SK-N-SH treated with all-trans-retinoic acid at 6 μM for 48 hours (cell line): ENCODE measurements around the gene CXCR5.

ENCODE experiments used
- ATAC-seq: fragments of 200-7000 bp; cut with Tn5 transposase; 3 replicates; pipeline ENCODE4 v1.9.1; 2020; ENCODE audit warnings: mild to moderate bottlenecking, moderate library complexity
- BACH2 ChIP-seq: fragments of 250-450 bp; sonication (Bioruptor Pico); IDR thresholded peaks from 2 replicates; pipeline ENCODE4 v1.9.0; 2021; ENCODE audit warnings: mild to moderate bottlenecking, borderline replicate concordance
- CSDC2 ChIP-seq: fragments of 250-450 bp; sonication (Bioruptor Pico); IDR thresholded peaks from 2 replicates; pipeline ENCODE4 v1.5.0; 2020; ENCODE audit warnings: mild to moderate bottlenecking, moderate library complexity
- ESRRG ChIP-seq: fragments of 250-450 bp; sonication (Bioruptor Pico); IDR thresholded peaks from 2 replicates; pipeline ENCODE4 v1.6.1; 2021; ENCODE audit warnings: mild to moderate bottlenecking
- GLIS3 ChIP-seq: fragments of 250-450 bp; sonication (Bioruptor Pico); IDR thresholded peaks from 2 replicates; pipeline ENCODE4 v1.5.0; 2020; ENCODE audit warnings: mild to moderate bottlenecking, moderate library complexity
- ISL1 ChIP-seq: fragments of 250-450 bp; sonication (Bioruptor Pico); IDR thresholded peaks from 2 replicates; pipeline ENCODE4 v2.1.2; 2022; ENCODE audit warnings: mild to moderate bottlenecking, moderate library complexity
- OSR1 ChIP-seq: fragments of 250-450 bp; sonication (Bioruptor Pico); IDR thresholded peaks from 2 replicates; pipeline ENCODE4 v1.8.0; 2022; ENCODE audit warnings: moderate library complexity, mild to moderate bottlenecking, inconsistent platforms
- PPARA ChIP-seq: fragments of 250-450 bp; sonication (Bioruptor Pico); IDR thresholded peaks from 2 replicates; pipeline ENCODE4 v1.5.0; 2020; ENCODE audit warnings: mild to moderate bottlenecking, borderline replicate concordance
- RARB ChIP-seq: fragments of 250-450 bp; sonication (Bioruptor Pico); IDR thresholded peaks from 2 replicates; pipeline ENCODE4 v1.8.0; 2021; ENCODE audit warnings: mild to moderate bottlenecking, moderate library complexity
- TCF4 ChIP-seq: fragments of 250-450 bp; sonication (Bioruptor Pico); IDR thresholded peaks from 2 replicates; pipeline ENCODE4 v1.8.0; 2021; ENCODE audit warnings: mild to moderate bottlenecking, moderate library complexity, borderline replicate concordance
- ZC3H10 ChIP-seq: fragments of 250-450 bp; sonication (Bioruptor Pico); IDR thresholded peaks from 2 replicates; pipeline ENCODE4 v1.5.1; 2021; ENCODE audit warnings: mild to moderate bottlenecking, moderate library complexity
- ZFP3 ChIP-seq: fragments of 250-450 bp; sonication (Bioruptor Pico); IDR thresholded peaks from 2 replicates; pipeline ENCODE4 v1.5.0; 2020; ENCODE audit warnings: mild to moderate bottlenecking, moderate library complexity
- ZFP30 ChIP-seq: fragments of 450-650 bp; formaldehyde crosslinking; IDR thresholded peaks from 2 replicates; pipeline ENCODE4 v1.5.0; 2022; ENCODE audit warnings: mild to moderate bottlenecking, moderate library complexity
- ZNF565 ChIP-seq: fragments of 450-650 bp; formaldehyde crosslinking; conservative IDR thresholded peaks from 2 replicates; pipeline ENCODE4 v1.5.0; 2020; ENCODE audit warnings: low read depth, mild to moderate bottlenecking, moderate library complexity
- ZNF70 ChIP-seq: fragments of 450-650 bp; formaldehyde crosslinking; IDR thresholded peaks from 2 replicates; pipeline ENCODE4 v1.5.0; 2020; ENCODE audit warnings: mild to moderate bottlenecking, moderate library complexity
- ZNF8 ChIP-seq: fragments of 450-650 bp; formaldehyde crosslinking; IDR thresholded peaks from 2 replicates; pipeline ENCODE4 v1.5.0; 2020; ENCODE audit warnings: mild to moderate bottlenecking, moderate library complexity
- TF ChIP-seq, protein P1 (sequence below): fragments of 250-450 bp; sonication (Bioruptor Pico); IDR thresholded peaks from 2 replicates; pipeline ENCODE4 v1.5.0; 2020; ENCODE audit warnings: mild to moderate bottlenecking, moderate library complexity
- TF ChIP-seq, protein P2 (sequence below): fragments of 250-450 bp; sonication (Bioruptor Pico); IDR thresholded peaks from 2 replicates; pipeline ENCODE4 v1.5.1; 2020; ENCODE audit warnings: low read depth, mild to moderate bottlenecking, moderate library complexity
- TF ChIP-seq, protein P3 (sequence below): fragments of 250-450 bp; sonication (Bioruptor Pico); IDR thresholded peaks from 2 replicates; pipeline ENCODE4 v1.5.1; 2021; ENCODE audit warnings: mild to moderate bottlenecking, moderate library complexity
- TF ChIP-seq, protein P4 (sequence below): fragments of 250-450 bp; sonication (Bioruptor Pico); IDR thresholded peaks from 2 replicates; pipeline ENCODE4 v1.8.0; 2021; ENCODE audit warnings: low read depth, mild to moderate bottlenecking, moderate library complexity, borderline replicate concordance
- TF ChIP-seq, protein P5 (sequence below): fragments of 250-450 bp; sonication (Bioruptor Pico); IDR thresholded peaks from 2 replicates; pipeline ENCODE4 v1.8.0; 2020; ENCODE audit warnings: mild to moderate bottlenecking, moderate library complexity, borderline replicate concordance

CXCR5 gene

DNA sequence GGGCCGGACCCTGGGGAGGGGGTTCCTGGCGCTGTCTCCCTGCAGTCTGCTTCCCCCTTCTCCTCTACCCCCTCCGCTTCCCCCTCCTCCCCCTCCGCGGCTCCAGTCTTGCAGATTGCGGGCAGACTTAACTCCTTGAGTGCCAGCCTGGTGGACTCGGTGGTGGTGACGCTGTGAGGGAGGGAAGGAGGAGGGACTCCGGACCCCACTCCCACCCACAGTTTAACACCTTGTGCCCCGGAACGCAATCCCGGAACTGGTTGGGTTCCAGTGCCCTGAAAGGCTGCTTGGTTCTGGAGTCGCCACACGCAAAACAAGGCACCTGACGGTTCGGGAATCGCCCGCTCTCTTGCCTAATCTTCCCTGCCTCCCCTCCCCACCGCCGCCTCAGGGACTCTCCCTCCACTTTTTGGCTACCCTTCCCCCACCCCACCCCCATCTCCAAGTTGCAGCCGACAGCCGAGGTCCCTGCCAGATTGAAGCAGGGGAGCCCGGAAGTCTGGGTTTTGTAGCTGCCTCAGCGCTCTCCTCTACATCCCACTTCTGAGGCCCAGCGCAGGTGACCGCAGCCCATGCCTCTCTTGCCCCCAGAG lies 45.9 kb downstream of the CXCR5 start:
- TF ChIP-seq BACH2 (no peak), ZFP30 (CRISPR knock-in tag) (no peak), TCF4 (CRISPR knock-in tag) (no peak), ZNF8 (no peak), OSR1 (CRISPR knock-in tag) (no peak), CSDC2 (CRISPR knock-in tag) (no peak), ESRRG (CRISPR knock-in tag) (no peak), ZFP3 (peak; percentile 85; the same call in 1 of the 2 replicates)
- peak; percentile 45 for ATAC-seq

DNA sequence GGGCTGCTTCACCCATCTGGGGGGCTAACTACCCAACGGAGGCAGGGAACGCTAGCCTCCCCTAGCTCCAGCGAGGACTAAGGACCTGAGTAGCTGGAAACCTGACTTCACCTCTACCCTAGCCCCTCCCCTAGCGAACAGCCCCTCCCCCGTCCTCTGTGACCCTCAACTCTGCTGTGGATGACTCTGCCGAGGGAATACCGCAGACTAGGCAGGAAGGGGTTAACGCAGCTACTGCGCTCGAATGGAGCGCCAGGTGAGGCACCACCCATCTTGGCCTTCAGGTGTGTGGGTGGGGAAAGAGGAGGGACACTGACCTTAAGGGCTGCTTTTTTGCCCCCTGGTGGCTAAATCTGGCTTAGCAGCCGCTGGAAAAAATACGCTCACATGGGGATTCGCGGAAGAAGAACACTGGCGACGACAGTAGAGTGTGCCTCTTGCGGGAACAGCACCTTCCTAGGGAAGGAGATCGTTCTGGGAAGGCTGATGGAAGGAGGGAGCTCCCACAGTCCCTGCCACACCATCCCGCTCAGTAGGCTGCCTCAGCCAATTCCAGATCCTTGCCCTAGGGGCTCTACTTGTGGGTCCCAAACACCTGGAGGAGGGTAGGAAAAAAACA lies 46.5 kb downstream of the CXCR5 start:
- TF ChIP-seq RARB (CRISPR knock-in tag) (no peak), ZNF70 (CRISPR knock-in tag) (no peak), ZNF8 (no peak), ZNF565 (CRISPR knock-in tag) (no peak), ZFP3 (no peak; the same call in 1 of the 2 replicates), GLIS3 (CRISPR knock-in tag) (no peak), ISL1 (CRISPR knock-in tag) (no peak), ZC3H10 (CRISPR knock-in tag) (no peak)
- TF ChIP-seq, protein P1, sequence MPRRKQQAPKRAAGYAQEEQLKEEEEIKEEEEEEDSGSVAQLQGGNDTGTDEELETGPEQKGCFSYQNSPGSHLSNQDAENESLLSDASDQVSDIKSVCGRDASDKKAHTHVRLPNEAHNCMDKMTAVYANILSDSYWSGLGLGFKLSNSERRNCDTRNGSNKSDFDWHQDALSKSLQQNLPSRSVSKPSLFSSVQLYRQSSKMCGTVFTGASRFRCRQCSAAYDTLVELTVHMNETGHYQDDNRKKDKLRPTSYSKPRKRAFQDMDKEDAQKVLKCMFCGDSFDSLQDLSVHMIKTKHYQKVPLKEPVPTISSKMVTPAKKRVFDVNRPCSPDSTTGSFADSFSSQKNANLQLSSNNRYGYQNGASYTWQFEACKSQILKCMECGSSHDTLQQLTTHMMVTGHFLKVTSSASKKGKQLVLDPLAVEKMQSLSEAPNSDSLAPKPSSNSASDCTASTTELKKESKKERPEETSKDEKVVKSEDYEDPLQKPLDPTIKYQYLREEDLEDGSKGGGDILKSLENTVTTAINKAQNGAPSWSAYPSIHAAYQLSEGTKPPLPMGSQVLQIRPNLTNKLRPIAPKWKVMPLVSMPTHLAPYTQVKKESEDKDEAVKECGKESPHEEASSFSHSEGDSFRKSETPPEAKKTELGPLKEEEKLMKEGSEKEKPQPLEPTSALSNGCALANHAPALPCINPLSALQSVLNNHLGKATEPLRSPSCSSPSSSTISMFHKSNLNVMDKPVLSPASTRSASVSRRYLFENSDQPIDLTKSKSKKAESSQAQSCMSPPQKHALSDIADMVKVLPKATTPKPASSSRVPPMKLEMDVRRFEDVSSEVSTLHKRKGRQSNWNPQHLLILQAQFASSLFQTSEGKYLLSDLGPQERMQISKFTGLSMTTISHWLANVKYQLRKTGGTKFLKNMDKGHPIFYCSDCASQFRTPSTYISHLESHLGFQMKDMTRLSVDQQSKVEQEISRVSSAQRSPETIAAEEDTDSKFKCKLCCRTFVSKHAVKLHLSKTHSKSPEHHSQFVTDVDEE (CRISPR knock-in tag), result no peak
- TF ChIP-seq, protein P2, sequence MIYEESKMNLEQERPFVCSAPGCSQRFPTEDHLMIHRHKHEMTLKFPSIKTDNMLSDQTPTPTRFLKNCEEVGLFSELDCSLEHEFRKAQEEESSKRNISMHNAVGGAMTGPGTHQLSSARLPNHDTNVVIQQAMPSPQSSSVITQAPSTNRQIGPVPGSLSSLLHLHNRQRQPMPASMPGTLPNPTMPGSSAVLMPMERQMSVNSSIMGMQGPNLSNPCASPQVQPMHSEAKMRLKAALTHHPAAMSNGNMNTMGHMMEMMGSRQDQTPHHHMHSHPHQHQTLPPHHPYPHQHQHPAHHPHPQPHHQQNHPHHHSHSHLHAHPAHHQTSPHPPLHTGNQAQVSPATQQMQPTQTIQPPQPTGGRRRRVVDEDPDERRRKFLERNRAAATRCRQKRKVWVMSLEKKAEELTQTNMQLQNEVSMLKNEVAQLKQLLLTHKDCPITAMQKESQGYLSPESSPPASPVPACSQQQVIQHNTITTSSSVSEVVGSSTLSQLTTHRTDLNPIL, result no peak
- peak; percentile 13 for ATAC-seq

DNA sequence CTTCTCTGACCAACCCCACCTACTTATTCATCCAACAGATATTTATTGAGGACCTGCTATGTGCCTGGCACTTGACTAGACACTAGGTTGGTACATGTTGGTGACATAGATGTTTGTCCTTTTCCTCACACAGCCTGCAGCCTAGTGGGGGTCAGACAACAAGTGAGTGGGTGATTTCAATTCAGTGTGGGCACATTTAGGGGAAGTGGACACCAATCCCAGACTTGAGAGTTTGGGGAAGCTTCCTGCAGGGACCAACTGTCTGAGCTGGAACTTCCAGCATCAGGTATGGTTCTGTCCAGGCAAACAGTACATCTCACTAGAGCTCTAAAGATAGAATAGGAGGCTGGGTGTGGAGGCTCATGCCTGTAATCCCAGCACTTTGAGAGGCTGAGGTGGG lies 47.9 kb downstream of the CXCR5 start:
- TF ChIP-seq GLIS3 (CRISPR knock-in tag) (no peak), PPARA (CRISPR knock-in tag) (no peak), ZNF8 (no peak), ISL1 (CRISPR knock-in tag) (no peak), ESRRG (CRISPR knock-in tag) (no peak), OSR1 (CRISPR knock-in tag) (no peak), RARB (CRISPR knock-in tag) (no peak)
- TF ChIP-seq, protein P3, sequence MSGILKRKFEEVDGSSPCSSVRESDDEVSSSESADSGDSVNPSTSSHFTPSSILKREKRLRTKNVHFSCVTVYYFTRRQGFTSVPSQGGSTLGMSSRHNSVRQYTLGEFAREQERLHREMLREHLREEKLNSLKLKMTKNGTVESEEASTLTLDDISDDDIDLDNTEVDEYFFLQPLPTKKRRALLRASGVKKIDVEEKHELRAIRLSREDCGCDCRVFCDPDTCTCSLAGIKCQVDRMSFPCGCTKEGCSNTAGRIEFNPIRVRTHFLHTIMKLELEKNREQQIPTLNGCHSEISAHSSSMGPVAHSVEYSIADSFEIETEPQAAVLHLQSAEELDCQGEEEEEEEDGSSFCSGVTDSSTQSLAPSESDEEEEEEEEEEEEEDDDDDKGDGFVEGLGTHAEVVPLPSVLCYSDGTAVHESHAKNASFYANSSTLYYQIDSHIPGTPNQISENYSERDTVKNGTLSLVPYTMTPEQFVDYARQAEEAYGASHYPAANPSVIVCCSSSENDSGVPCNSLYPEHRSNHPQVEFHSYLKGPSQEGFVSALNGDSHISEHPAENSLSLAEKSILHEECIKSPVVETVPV (CRISPR knock-in tag), result no peak
- TF ChIP-seq, protein P4, sequence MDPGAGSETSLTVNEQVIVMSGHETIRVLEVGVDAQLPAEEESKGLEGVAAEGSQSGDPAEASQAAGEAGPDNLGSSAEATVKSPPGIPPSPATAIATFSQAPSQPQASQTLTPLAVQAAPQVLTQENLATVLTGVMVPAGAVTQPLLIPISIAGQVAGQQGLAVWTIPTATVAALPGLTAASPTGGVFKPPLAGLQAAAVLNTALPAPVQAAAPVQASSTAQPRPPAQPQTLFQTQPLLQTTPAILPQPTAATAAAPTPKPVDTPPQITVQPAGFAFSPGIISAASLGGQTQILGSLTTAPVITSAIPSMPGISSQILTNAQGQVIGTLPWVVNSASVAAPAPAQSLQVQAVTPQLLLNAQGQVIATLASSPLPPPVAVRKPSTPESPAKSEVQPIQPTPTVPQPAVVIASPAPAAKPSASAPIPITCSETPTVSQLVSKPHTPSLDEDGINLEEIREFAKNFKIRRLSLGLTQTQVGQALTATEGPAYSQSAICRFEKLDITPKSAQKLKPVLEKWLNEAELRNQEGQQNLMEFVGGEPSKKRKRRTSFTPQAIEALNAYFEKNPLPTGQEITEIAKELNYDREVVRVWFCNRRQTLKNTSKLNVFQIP, result no peak
- TF ChIP-seq, protein P5, sequence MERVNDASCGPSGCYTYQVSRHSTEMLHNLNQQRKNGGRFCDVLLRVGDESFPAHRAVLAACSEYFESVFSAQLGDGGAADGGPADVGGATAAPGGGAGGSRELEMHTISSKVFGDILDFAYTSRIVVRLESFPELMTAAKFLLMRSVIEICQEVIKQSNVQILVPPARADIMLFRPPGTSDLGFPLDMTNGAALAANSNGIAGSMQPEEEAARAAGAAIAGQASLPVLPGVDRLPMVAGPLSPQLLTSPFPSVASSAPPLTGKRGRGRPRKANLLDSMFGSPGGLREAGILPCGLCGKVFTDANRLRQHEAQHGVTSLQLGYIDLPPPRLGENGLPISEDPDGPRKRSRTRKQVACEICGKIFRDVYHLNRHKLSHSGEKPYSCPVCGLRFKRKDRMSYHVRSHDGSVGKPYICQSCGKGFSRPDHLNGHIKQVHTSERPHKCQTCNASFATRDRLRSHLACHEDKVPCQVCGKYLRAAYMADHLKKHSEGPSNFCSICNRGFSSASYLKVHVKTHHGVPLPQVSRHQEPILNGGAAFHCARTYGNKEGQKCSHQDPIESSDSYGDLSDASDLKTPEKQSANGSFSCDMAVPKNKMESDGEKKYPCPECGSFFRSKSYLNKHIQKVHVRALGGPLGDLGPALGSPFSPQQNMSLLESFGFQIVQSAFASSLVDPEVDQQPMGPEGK (CRISPR knock-in tag), result no peak
- no peak for ATAC-seq
